HEK293 (cell line): ENCODE results near the gene MYRIP.

Source experiments
- CTCF ChIA-PET: fragments of 350-600 bp; formaldehyde crosslinking; extraction: SDS; loops from one replicate; lab custom pipeline; 2021; ENCODE audit warnings: antibody characterized with exemption; lab: Yijun Ruan, JAX
- POLR2A ChIA-PET: fragments of 300-600 bp; formaldehyde crosslinking; extraction: SDS; loops from one replicate; lab custom pipeline; 2020; ENCODE audit warnings: antibody characterized with exemption, inconsistent platforms; lab: Yijun Ruan, JAX
- H3K27ac ChIP-seq: fragments of 200-500 bp; sonication (Bioruptor generic); 2 replicates; pipeline ENCODE4 v1.5.1; 2014; ENCODE audit warnings: low read depth, low read length, control low read depth, inconsistent platforms; ENCODE audit errors: extremely low read depth
- H3K36me3 ChIP-seq, 2 experiments: fragments of 200-500 bp in 1 of 2; sonication (Bioruptor generic) in 1 of 2; 1 replicate in 1 of 2; 2 replicates in 1 of 2; pipeline ENCODE4 v1.5.1; 2014 to 2017; ENCODE audit warnings: inconsistent platforms in 2 of 2, low read length in 2 of 2; ENCODE audit not compliant: control insufficient read depth in 2 of 2, insufficient read depth in 1 of 2
- H3K4me1 ChIP-seq: fragments of 200-500 bp; sonication (Bioruptor generic); 2 replicates; pipeline ENCODE4 v1.5.1; 2014; ENCODE audit warnings: mild to moderate bottlenecking, low read length, inconsistent platforms; ENCODE audit not compliant: control insufficient read depth, insufficient read depth
- H3K4me3 ChIP-seq: 2 replicates; pipeline ENCODE4 v1.5.1; 2011; ENCODE audit warnings: low read depth, mild to moderate bottlenecking, control low read depth, low read length, moderate library complexity
- H3K9me3 ChIP-seq: fragments of 200-500 bp; sonication (Bioruptor generic); 2 replicates; pipeline ENCODE4 v1.5.1; 2014; ENCODE audit warnings: low read depth, low read length, inconsistent platforms; ENCODE audit not compliant: control insufficient read depth, insufficient read depth
- ATF2 ChIP-seq: fragments of 450-650 bp; formaldehyde crosslinking; IDR thresholded peaks from 2 replicates; pipeline ENCODE4 v1.5.1; 2016; ENCODE audit warnings: missing biosample characterization, missing genetic modification characterization, low read depth
- GFI1B ChIP-seq: fragments of 450-650 bp; formaldehyde crosslinking; IDR thresholded peaks from 2 replicates; pipeline ENCODE4 v1.5.1; 2016; ENCODE audit warnings: missing biosample characterization, missing genetic modification characterization
- GLI2 ChIP-seq: fragments of 450-650 bp; formaldehyde crosslinking; IDR thresholded peaks from 2 replicates; pipeline ENCODE4; 2017; ENCODE audit warnings: missing biosample characterization, missing genetic modification characterization, low read depth, borderline replicate concordance
- HOXD13 ChIP-seq: sonication (generic); formaldehyde crosslinking; IDR thresholded peaks from 2 replicates; pipeline ENCODE4 v1.8.0; 2022; ENCODE audit warnings: missing genetic modification reagents, borderline replicate concordance
- MZF1 ChIP-seq: fragments of 450-650 bp; formaldehyde crosslinking; IDR thresholded peaks from 2 replicates; pipeline ENCODE4 v1.5.1; 2017; ENCODE audit warnings: missing biosample characterization, missing genetic modification characterization, borderline replicate concordance
- PBX3 ChIP-seq: sonication (generic); formaldehyde crosslinking; IDR thresholded peaks from 2 replicates; pipeline ENCODE4 v1.8.1; 2022; ENCODE audit warnings: mild to moderate bottlenecking, moderate library complexity, missing genetic modification reagents
- SP2 ChIP-seq: fragments of 450-650 bp; formaldehyde crosslinking; IDR thresholded peaks from 2 replicates; pipeline ENCODE4 v1.5.1; 2016; ENCODE audit warnings: missing biosample characterization, missing genetic modification characterization
- YY1 ChIP-seq: fragments of 450-650 bp; formaldehyde crosslinking; IDR thresholded peaks from 2 replicates; pipeline ENCODE4 v1.5.1; 2018; ENCODE audit warnings: missing biosample characterization, missing genetic modification characterization
- ZFP69B ChIP-seq: fragments of 450-650 bp; formaldehyde crosslinking; IDR thresholded peaks from 2 replicates; pipeline ENCODE4 v1.5.1; 2016; ENCODE audit warnings: missing biosample characterization, missing genetic modification characterization
- ZNF133 ChIP-seq: fragments of 450-650 bp; formaldehyde crosslinking; IDR thresholded peaks from 2 replicates; pipeline ENCODE4 v1.5.1; 2016; ENCODE audit warnings: missing biosample characterization, missing genetic modification characterization
- ZNF140 ChIP-seq: fragments of 450-650 bp; formaldehyde crosslinking; IDR thresholded peaks from 2 replicates; pipeline ENCODE4 v1.5.1; 2016; ENCODE audit warnings: missing biosample characterization, missing genetic modification characterization
- ZNF211 ChIP-seq: fragments of 450-650 bp; formaldehyde crosslinking; IDR thresholded peaks from 2 replicates; pipeline ENCODE4 v1.5.1; 2016; ENCODE audit warnings: low read depth, missing biosample characterization, missing genetic modification characterization
- ZNF23 ChIP-seq: fragments of 450-650 bp; formaldehyde crosslinking; IDR thresholded peaks from 2 replicates; pipeline ENCODE4 v1.5.1; 2016; ENCODE audit warnings: missing biosample characterization, missing genetic modification characterization, borderline replicate concordance
- ZNF266 ChIP-seq: fragments of 450-650 bp; formaldehyde crosslinking; IDR thresholded peaks from 2 replicates; pipeline ENCODE4 v1.5.1; 2016; ENCODE audit warnings: missing biosample characterization, missing genetic modification characterization, low read depth
- ZNF280D ChIP-seq: fragments of 450-650 bp; formaldehyde crosslinking; IDR thresholded peaks from 2 replicates; pipeline ENCODE4 v1.5.1; 2016; ENCODE audit warnings: missing biosample characterization, missing genetic modification characterization
- ZNF335 ChIP-seq: fragments of 450-650 bp; formaldehyde crosslinking; conservative IDR thresholded peaks from 2 replicates; pipeline ENCODE4 v1.5.1; 2016; ENCODE audit warnings: missing biosample characterization, missing genetic modification characterization
- ZNF341 ChIP-seq: fragments of 450-650 bp; formaldehyde crosslinking; IDR thresholded peaks from 2 replicates; pipeline ENCODE4; 2016; ENCODE audit warnings: low read depth, missing biosample characterization, missing genetic modification characterization
- ZNF394 ChIP-seq: fragments of 450-650 bp; formaldehyde crosslinking; IDR thresholded peaks from 2 replicates; pipeline ENCODE4 v1.5.1; 2016; ENCODE audit warnings: missing biosample characterization, missing genetic modification characterization, mild to moderate bottlenecking, moderate library complexity, borderline replicate concordance
- ZNF544 ChIP-seq: fragments of 450-650 bp; formaldehyde crosslinking; IDR thresholded peaks from 2 replicates; pipeline ENCODE4 v1.5.0; 2017; ENCODE audit warnings: missing biosample characterization, missing genetic modification characterization
- ZNF549 ChIP-seq: fragments of 450-650 bp; IDR thresholded peaks from 2 replicates; pipeline ENCODE4 v1.5.1; 2018; ENCODE audit warnings: missing biosample characterization, missing genetic modification characterization, mild to moderate bottlenecking, inconsistent platforms, moderate library complexity

Gene MYRIP

GRCh38 chr3:39843440-39843839 lies 34.0 kb downstream of the MYRIP start (continued):
- TF ChIP-seq ZNF266 (no peak), ZNF211 (tag by site-specific recombination) (no peak), ZNF23 (tag by site-specific recombination) (no peak), ZNF549 (tag by site-specific recombination) (no peak), ATF2 (no peak)

GRCh38 chr3:39848365-39848764 lies 39.0 kb downstream of the MYRIP start:
- no peaks in the 10 kb centered on the region for H3K4me1 ChIP-seq
- no peak for TF ChIP-seq PBX3
- no peak for TF ChIP-seq ZFP69B (tag by site-specific recombination)
- TF ChIP-seq ZNF133 (tag by site-specific recombination): no peak
- no peak for TF ChIP-seq ZNF394 (tag by site-specific recombination)
- TF ChIP-seq YY1 (tag by site-specific recombination): no peak
- TF ChIP-seq ZNF341: no peak
- no peak for TF ChIP-seq ZNF544 (tag by site-specific recombination)
- no peak for TF ChIP-seq SP2 (tag by site-specific recombination)
- TF ChIP-seq MZF1: no peak
- TF ChIP-seq ZNF280D (tag by site-specific recombination): no peak
- TF ChIP-seq GFI1B (tag by site-specific recombination): no peak
- TF ChIP-seq HOXD13 (CRISPR knock-in tag): no peak
- TF ChIP-seq ZNF140 (tag by site-specific recombination): no peak
- TF ChIP-seq ZNF335 (tag by site-specific recombination): no peak
- no peak overlapping the region for H3K4me3 ChIP-seq
- H3K27ac ChIP-seq: no peak overlapping the region
- ChIA-PET CTCF (no interaction called here), POLR2A (no interaction called here)
- H3K9me3 ChIP-seq: no peaks in the 10 kb centered on the region
- H3K36me3 ChIP-seq: no peaks in the 10 kb centered on the region

GRCh38 chr3:39849992-39850715 lies 40.7 kb downstream of the MYRIP start:
- H3K4me3 ChIP-seq: no peak overlapping the region
- H3K36me3 ChIP-seq: no peaks in the 10 kb centered on the region
- ChIA-PET CTCF (no interaction called here), POLR2A (no interaction called here)
- no peak overlapping the region for H3K27ac ChIP-seq
- H3K9me3 ChIP-seq: no peaks in the 10 kb centered on the region
- H3K4me1 ChIP-seq: no peaks in the 10 kb centered on the region
- no peak for TF ChIP-seq GLI2 (tag by site-specific recombination)
- TF ChIP-seq, all 188 proteins: peak for 0
